Neuronal stem cell (in vitro differentiated cells): Measurements from ENCODE around the gene GOLGB1.

Source experiments
- DNase-seq: peaks from one replicate; pipeline ENCODE4 v3.0.0-alpha.2; 2013; ENCODE audit warnings: low spot score
- H2AFZ ChIP-seq: one replicate; pipeline ENCODE4 v1.6.1; 2013; ENCODE audit warnings: mild to moderate bottlenecking, low read length, inconsistent platforms
- H2AK5ac ChIP-seq: 2 replicates; pipeline ENCODE4 v1.6.1; 2013; ENCODE audit warnings: low read depth, mild to moderate bottlenecking, inconsistent platforms, low read length, moderate library complexity, mixed read lengths
- H2BK120ac ChIP-seq: 2 replicates; pipeline ENCODE4 v1.6.1; 2013; ENCODE audit warnings: low read depth, mild to moderate bottlenecking, inconsistent platforms, low read length, moderate library complexity, mixed read lengths
- H2BK12ac ChIP-seq: one replicate; pipeline ENCODE4 v1.6.1; 2013; ENCODE audit warnings: low read length, inconsistent platforms
- H2BK15ac ChIP-seq: 2 replicates; pipeline ENCODE4 v1.6.1; 2013; ENCODE audit warnings: mild to moderate bottlenecking, low read length, inconsistent platforms, mixed read lengths
- H2BK5ac ChIP-seq: one replicate; pipeline ENCODE4 v1.6.1; 2013; ENCODE audit warnings: inconsistent platforms, mild to moderate bottlenecking, low read length, moderate library complexity
- H3K14ac ChIP-seq: one replicate; pipeline ENCODE4 v1.6.1; 2013; ENCODE audit warnings: low read length, inconsistent platforms
- H3K18ac ChIP-seq: 2 replicates; pipeline ENCODE4 v1.6.1; 2013; ENCODE audit warnings: low read length, inconsistent platforms
- H3K23ac ChIP-seq: 2 replicates; pipeline ENCODE4 v1.6.1; 2013; ENCODE audit warnings: low read depth, mild to moderate bottlenecking, mixed read lengths, low read length, inconsistent platforms; ENCODE audit not compliant: poor library complexity
- H3K27ac ChIP-seq: replicated peaks from 3 replicates; pipeline ENCODE4 v1.5.1; 2013; ENCODE audit warnings: low read length, inconsistent platforms
- H3K27me3 ChIP-seq, 3 experiments: 2 replicates each; pipeline ENCODE4 v1.6.1; 2013; ENCODE audit warnings: low read length in 3 of 3, mild to moderate bottlenecking in 2 of 3, inconsistent platforms in 1 of 3, low read depth in 1 of 3, mixed read lengths in 1 of 3, moderate library complexity in 1 of 3; ENCODE audit not compliant: control insufficient read depth in 3 of 3, insufficient read depth in 3 of 3
- H3K36me3 ChIP-seq, 2 donors: replicated peaks in 1 of 2; 2 replicates each; pipeline ENCODE4 v1.6.1; 2013; ENCODE audit warnings: low read length in 2 of 2; ENCODE audit not compliant: control insufficient read depth in 2 of 2, insufficient read depth in 2 of 2
- H3K4ac ChIP-seq: 2 replicates; pipeline ENCODE4 v1.6.1; 2013; ENCODE audit warnings: inconsistent platforms, mild to moderate bottlenecking, low read length, moderate library complexity
- H3K4me1 ChIP-seq, 2 donors: 1 replicate in 1 of 2; 2 replicates in 1 of 2; pipeline ENCODE4 v1.6.1; 2013; ENCODE audit warnings: low read length in 2 of 2, low read depth in 1 of 2; ENCODE audit not compliant: control insufficient read depth in 2 of 2, insufficient read depth in 1 of 2
- H3K4me2 ChIP-seq: one replicate; pipeline ENCODE4 v1.6.1; 2013; ENCODE audit warnings: mild to moderate bottlenecking, low read length, inconsistent platforms; ENCODE audit not compliant: insufficient read depth, poor library complexity, severe bottlenecking
- H3K4me3 ChIP-seq, 2 donors: 2 replicates each; pipeline ENCODE4 v1.5.1; 2013; ENCODE audit warnings: low read length in 2 of 2, mild to moderate bottlenecking in 2 of 2, inconsistent platforms in 1 of 2, moderate library complexity in 1 of 2
- H3K79me1 ChIP-seq: one replicate; pipeline ENCODE4 v1.6.1; 2013; ENCODE audit warnings: low read depth, mild to moderate bottlenecking, inconsistent platforms, low read length, moderate library complexity
- H3K9ac ChIP-seq: one replicate; pipeline ENCODE4 v1.6.1; 2013; ENCODE audit warnings: mild to moderate bottlenecking, low read depth, low read length, inconsistent platforms; ENCODE audit not compliant: poor library complexity
- H3K9me3 ChIP-seq, 2 donors: replicated peaks in 1 of 2; 2 replicates each; pipeline versions ENCODE3 to v1.6.1; 2013; ENCODE audit warnings: low read length in 2 of 2, mild to moderate bottlenecking in 2 of 2, inconsistent platforms in 1 of 2, low read depth in 1 of 2, mixed read lengths in 1 of 2, moderate library complexity in 1 of 2; ENCODE audit not compliant: control insufficient read depth in 2 of 2, insufficient read depth in 1 of 2
- H4K8ac ChIP-seq: one replicate; pipeline ENCODE4 v1.6.1; 2013; ENCODE audit warnings: low read depth, mild to moderate bottlenecking, inconsistent platforms, low read length, moderate library complexity
- H4K91ac ChIP-seq: one replicate; pipeline ENCODE4 v1.6.1; 2013; ENCODE audit warnings: low read length, low read depth, mild to moderate bottlenecking, inconsistent platforms; ENCODE audit not compliant: poor library complexity
- WGBS, 2 donors: extraction: QIAGEN DNeasy Blood & Tissue Kit; methylation state at CpG; one replicate each; pipeline ENCODE4 v1.1.7; 2013; ENCODE audit warnings: missing lambda C conversion rate in 2 of 2, mixed read lengths in 1 of 2; ENCODE audit not compliant: insufficient read length in 2 of 2, insufficient replicate concordance in 1 of 2; ENCODE audit errors: extremely low coverage in 2 of 2; 5-methylcytosine and 5-hydroxymethylcytosine counted together

The GOLGB1 gene

DNA sequence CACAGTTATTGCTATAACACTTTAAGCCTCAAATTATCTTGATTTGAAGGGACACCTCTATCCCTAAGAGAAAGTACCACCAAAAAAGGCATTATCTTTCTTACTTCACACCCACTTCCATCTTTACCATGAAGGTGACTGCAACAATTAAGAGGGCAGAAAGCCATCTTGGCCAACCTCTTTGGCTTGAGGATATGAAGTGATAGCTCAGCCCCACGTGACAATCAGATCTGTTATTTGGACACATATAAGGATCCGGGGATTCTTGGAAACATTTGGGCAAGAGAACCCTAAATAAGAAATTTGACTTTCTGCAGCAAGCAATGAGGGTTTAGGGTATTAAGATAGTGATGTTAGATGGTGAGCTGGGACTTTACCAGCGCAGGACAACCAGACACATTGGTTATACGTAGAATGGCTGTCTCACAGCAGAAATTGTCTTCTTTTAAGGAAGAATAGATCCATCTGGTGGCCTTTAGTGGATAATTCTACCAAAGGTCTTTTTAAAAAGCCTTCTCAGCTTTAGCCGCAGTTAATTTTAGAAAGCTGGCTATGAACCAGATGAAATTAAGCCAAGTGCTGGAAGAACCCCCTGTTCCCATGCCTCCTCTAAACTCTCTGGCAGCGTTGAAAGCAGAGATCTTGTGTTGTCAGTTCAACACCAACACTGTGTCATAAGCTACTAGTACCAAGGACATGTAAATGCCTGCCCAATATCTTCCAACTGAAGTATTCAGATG is 101.2 kb downstream of the GOLGB1 start:
- no peak for DNase-seq
- H3K79me1 ChIP-seq = peaks cover 2% of the 10 kb centered on the region

DNA sequence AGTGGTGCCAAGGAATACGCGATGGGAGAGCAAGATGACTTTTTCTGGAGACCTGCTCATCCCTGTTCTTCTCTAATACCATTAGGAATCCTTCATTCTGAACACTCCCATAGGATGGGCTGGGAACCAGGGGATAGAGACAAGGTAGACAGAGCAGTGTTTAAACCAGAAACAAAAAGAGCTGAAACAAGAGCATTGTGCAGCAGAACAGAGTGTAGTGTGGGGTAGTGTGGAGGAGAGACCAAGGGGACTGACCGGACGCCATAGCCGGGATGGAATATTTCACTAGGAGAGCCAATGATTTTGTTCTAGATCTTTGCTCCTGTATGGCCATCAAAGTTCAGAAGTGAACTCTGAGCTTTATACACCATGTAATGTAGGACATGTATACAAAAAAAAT is 104.5 kb downstream of the GOLGB1 start:
- Histone ChIP-seq H2BK5ac (no peak overlapping the region), H4K8ac (no peak overlapping the region), H3K79me1 (peaks cover 2% of the 10 kb centered on the region), H2BK15ac (no peak overlapping the region), H3K9ac (no peak overlapping the region), H4K91ac (no peak overlapping the region), H3K27me3 (no peaks in the 10 kb centered on the region), H3K4ac (no peak overlapping the region), H3K36me3 (no peaks in the 10 kb centered on the region), H3K18ac (no peak overlapping the region), H2AK5ac (no peak overlapping the region), H3K14ac (no peak overlapping the region), H2BK120ac (no peak overlapping the region), H2AFZ (no peak overlapping the region), H3K4me1 (no peaks in the 10 kb centered on the region), H3K4me2 (no peak overlapping the region), H3K27ac (no peak overlapping the region), H2BK12ac (no peak overlapping the region), H3K23ac (no peak overlapping the region), H3K4me3 (no peak overlapping the region), H3K9me3 (peaks cover 0 to 2% of the 10 kb centered on the region in 2 donors)
- DNase-seq = no peak
- no CpG with 5 or more reads among the region's 5 CpGs for WGBS, 2 donors

More for the DNA sequence above, 101.2 kb downstream of the GOLGB1 start:
- H2BK12ac ChIP-seq = no peak overlapping the region
- H3K36me3 ChIP-seq = no peaks in the 10 kb centered on the region
- H3K4me3 ChIP-seq = no peak overlapping the region
- H3K4me1 ChIP-seq = no peaks in the 10 kb centered on the region
- no peak overlapping the region for H2AK5ac ChIP-seq
- no peak overlapping the region for H4K8ac ChIP-seq
- no CpG with 5 or more reads among the region's 6 CpGs for WGBS, 2 donors
- peaks cover 0 to 2% of the 10 kb centered on the region in 2 donors for H3K9me3 ChIP-seq
- no peak overlapping the region for H3K9ac ChIP-seq
- no peak overlapping the region for H2BK5ac ChIP-seq
- no peak overlapping the region for H3K14ac ChIP-seq
- H2AFZ ChIP-seq = no peak overlapping the region
- H2BK15ac ChIP-seq = no peak overlapping the region
- no peak overlapping the region for H3K27ac ChIP-seq
- H4K91ac ChIP-seq = no peak overlapping the region
- no peaks in the 10 kb centered on the region for H3K27me3 ChIP-seq
- H3K4me2 ChIP-seq = no peak overlapping the region
- no peak overlapping the region for H3K4ac ChIP-seq
- no peak overlapping the region for H2BK120ac ChIP-seq
- no peak overlapping the region for H3K23ac ChIP-seq
- H3K18ac ChIP-seq = no peak overlapping the region

DNA sequence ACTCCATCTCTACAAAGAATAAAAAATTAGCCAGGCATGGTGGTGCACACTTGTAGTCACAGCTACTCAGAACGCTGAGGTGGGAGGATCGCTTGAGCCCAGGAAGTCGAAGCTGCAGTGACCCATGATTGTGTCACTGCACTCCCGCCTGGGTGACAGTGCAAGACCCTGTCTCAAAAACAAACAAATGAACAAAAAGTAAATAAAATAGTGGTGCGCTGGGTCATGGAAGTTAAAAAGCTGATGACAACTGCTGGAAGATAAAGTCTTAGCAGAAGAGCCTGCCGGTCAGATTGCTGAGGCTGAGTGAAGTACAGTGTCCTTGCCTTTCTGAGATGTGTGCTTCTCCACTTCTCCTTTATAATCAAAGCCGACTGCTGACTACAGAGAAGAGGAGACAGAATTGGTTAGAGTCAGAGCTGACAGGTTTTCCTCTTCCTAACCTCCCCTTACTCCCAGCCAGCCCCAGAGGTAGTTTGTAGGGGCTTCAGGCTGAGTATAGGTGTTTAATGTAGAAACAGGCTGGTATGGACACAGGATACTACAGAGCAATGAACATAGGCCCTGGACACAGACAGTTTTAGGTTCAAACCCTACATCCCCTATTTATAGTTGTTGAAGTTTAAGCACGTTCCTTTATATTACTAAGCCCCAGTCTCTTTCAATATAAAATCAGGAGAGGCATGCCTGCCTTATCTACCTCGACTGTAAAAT is 106.8 kb downstream of the GOLGB1 start:
- Histone ChIP-seq H2AK5ac (no peak overlapping the region), H3K27me3 (no peaks in the 10 kb centered on the region), H3K23ac (no peak overlapping the region), H3K79me1 (peaks cover 2% of the 10 kb centered on the region), H4K8ac (no peak overlapping the region), H3K9me3 (peaks cover 0 to 2% of the 10 kb centered on the region in 2 donors), H3K18ac (no peak overlapping the region), H3K14ac (no peak overlapping the region), H3K4me2 (no peak overlapping the region), H3K9ac (no peak overlapping the region), H3K4me3 (no peak overlapping the region), H2BK5ac (no peak overlapping the region), H2BK12ac (no peak overlapping the region), H2BK120ac (no peak overlapping the region), H3K4ac (no peak overlapping the region), H3K4me1 (no peaks in the 10 kb centered on the region), H4K91ac (no peak overlapping the region), H2AFZ (no peak overlapping the region), H2BK15ac (no peak overlapping the region), H3K27ac (no peak overlapping the region), H3K36me3 (no peaks in the 10 kb centered on the region)
- no peak for DNase-seq
- no CpG with 5 or more reads among the region's 9 CpGs for WGBS, 2 donors

DNA sequence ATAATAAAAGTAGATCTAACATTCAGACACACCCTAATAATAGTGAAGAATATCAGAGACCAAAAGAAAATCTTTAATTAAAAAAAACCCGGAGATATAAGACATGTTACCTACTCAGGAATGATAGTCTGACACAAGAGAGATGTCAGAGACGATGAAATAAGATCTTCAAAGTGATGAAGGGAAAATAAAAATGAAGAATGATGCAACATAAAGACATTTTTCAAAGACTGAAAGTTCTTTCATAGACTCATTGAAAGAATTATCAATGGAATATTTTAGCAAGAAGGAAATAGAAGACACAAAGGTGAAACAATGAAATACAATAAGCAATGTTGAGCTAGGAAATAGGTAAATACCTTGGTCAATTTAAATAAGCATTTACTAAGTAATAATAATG is 108.4 kb downstream of the GOLGB1 start:
- peaks cover 0 to 2% of the 10 kb centered on the region in 2 donors for H3K9me3 ChIP-seq
- H3K4me1 ChIP-seq = no peaks in the 10 kb centered on the region
- H3K27me3 ChIP-seq = peaks cover 0 to 6% (median 0%) of the 10 kb centered on the region in 3 experiments
- H3K14ac ChIP-seq = no peak overlapping the region
- no peak overlapping the region for H3K9ac ChIP-seq
- H3K4me2 ChIP-seq = no peak overlapping the region
- no peak overlapping the region for H3K4ac ChIP-seq
- WGBS, 2 donors = no CpG with 5 or more reads among the region's 2 CpGs
- H3K23ac ChIP-seq = no peak overlapping the region
- H3K27ac ChIP-seq = no peak overlapping the region
- no peak overlapping the region for H4K8ac ChIP-seq
- no peak overlapping the region for H2AK5ac ChIP-seq
- no peak overlapping the region for H4K91ac ChIP-seq
- no peak overlapping the region for H2BK15ac ChIP-seq
- no peak for DNase-seq
- no peak overlapping the region for H2BK12ac ChIP-seq
- no peak overlapping the region for H3K18ac ChIP-seq
- H2BK120ac ChIP-seq = no peak overlapping the region
- no peaks in the 10 kb centered on the region for H3K36me3 ChIP-seq
- H3K4me3 ChIP-seq = no peak overlapping the region
- peaks cover 2% of the 10 kb centered on the region for H3K79me1 ChIP-seq
- H2BK5ac ChIP-seq = no peak overlapping the region
- H2AFZ ChIP-seq = no peak overlapping the region
